RWPE2 (cell line): Measurements from ENCODE around the gene HELZ.
A peak's percentile ranks its signal among the peaks of the same experiment; 100 is the strongest.
"Not testable (repeated sequence)": the region's sequence is repeated elsewhere in the genome, so short reads cannot be mapped to it uniquely, and the experiment has no call there.

Experiments used
- ATAC-seq: fragments of 200-7000 bp; cut with Tn5 transposase; 3 replicates; pipeline ENCODE4 v1.9.1; 2021; ENCODE audit warnings: low read depth
- DNase-seq: peaks from one replicate; pipeline ENCODE4 v3.0.0-alpha.2; 2020; ENCODE audit warnings: low spot score
- H3K27ac ChIP-seq: fragments of 450-650 bp; 2 replicates; pipeline ENCODE4 v1.5.1; 2017; ENCODE audit warnings: mild to moderate bottlenecking; ENCODE audit not compliant: poor library complexity, severe bottlenecking
- H3K27me3 ChIP-seq: fragments of 250-450 bp; sonication (Bioruptor Pico); 2 replicates; pipeline ENCODE4 v1.5.1; 2021; ENCODE audit warnings: mild to moderate bottlenecking, moderate library complexity; ENCODE audit not compliant: insufficient read depth, poor library complexity, severe bottlenecking
- H3K36me3 ChIP-seq: fragments of 250-450 bp; sonication (Bioruptor Pico); 2 replicates; pipeline ENCODE4 v1.5.1; 2020; ENCODE audit warnings: low read depth, mild to moderate bottlenecking, moderate library complexity
- H3K4me1 ChIP-seq: fragments of 250-450 bp; sonication (Bioruptor Pico); 2 replicates; pipeline ENCODE4 v1.5.1; 2021; ENCODE audit warnings: mild to moderate bottlenecking, moderate library complexity; ENCODE audit not compliant: insufficient read depth, poor library complexity, severe bottlenecking
- H3K4me3 ChIP-seq: fragments of 250-450 bp; sonication (Bioruptor Pico); 2 replicates; pipeline ENCODE4 v1.5.1; 2021; ENCODE audit warnings: mild to moderate bottlenecking, moderate library complexity; ENCODE audit not compliant: severe bottlenecking
- H3K9me3 ChIP-seq: fragments of 250-450 bp; sonication (Bioruptor Pico); 2 replicates; pipeline ENCODE4 v1.5.1; 2021; ENCODE audit warnings: mild to moderate bottlenecking, moderate library complexity; ENCODE audit not compliant: severe bottlenecking
- CTCF ChIP-seq: fragments of 450-650 bp; IDR thresholded peaks from one replicate; pipeline ENCODE4 v1.5.1; 2017; ENCODE audit warnings: mild to moderate bottlenecking, moderate library complexity; ENCODE audit not compliant: poor library complexity, severe bottlenecking

HELZ gene

GRCh38 chr17:67274466-67274865 lies 29.5 kb upstream of the HELZ start:
- Histone ChIP-seq H3K36me3 (no peaks in the 10 kb centered on the region), H3K27ac (no peak overlapping the region), H3K4me1 (no peaks in the 10 kb centered on the region), H3K4me3 (no peak overlapping the region), H3K27me3 (no peaks in the 10 kb centered on the region), H3K9me3 (no peaks in the 10 kb centered on the region)
- DNase-seq (no peak), ATAC-seq (no peak)
- TF ChIP-seq CTCF: no peak

- no peak overlapping the region for H3K4me3 ChIP-seq
- no peak for TF ChIP-seq CTCF
- no peak for DNase-seq
These were observed 28.9 kb upstream of the HELZ start for GRCh38 chr17:67273900-67274299.

GRCh38 chr17:67272312-67273047 lies 27.5 kb upstream of the HELZ start:
- DNase-seq (no peak), ATAC-seq (0 out of 3 replicates have a peak, but pooled peaks have one; percentile 38)
- no peak overlapping the region for H3K27ac ChIP-seq
- no peaks in the 10 kb centered on the region for H3K9me3 ChIP-seq
- H3K4me1 ChIP-seq: no peaks in the 10 kb centered on the region
- no peak overlapping the region for H3K4me3 ChIP-seq
- H3K36me3 ChIP-seq: no peaks in the 10 kb centered on the region
- TF ChIP-seq CTCF: peak; percentile 39
- H3K27me3 ChIP-seq: no peaks in the 10 kb centered on the region

More at GRCh38 chr17:67273900-67274299, 28.9 kb upstream of the HELZ start:
- no peak for ATAC-seq
- Histone ChIP-seq H3K27ac (no peak overlapping the region), H3K27me3 (no peaks in the 10 kb centered on the region), H3K36me3 (no peaks in the 10 kb centered on the region), H3K4me1 (no peaks in the 10 kb centered on the region), H3K9me3 (no peaks in the 10 kb centered on the region)

GRCh38 chr17:67271187-67271586 lies 26.2 kb upstream of the HELZ start:
- ATAC-seq, H3K27me3 ChIP-seq, H3K9me3 ChIP-seq, DNase-seq, H3K36me3 ChIP-seq, H3K4me3 ChIP-seq, H3K4me1 ChIP-seq, H3K27ac ChIP-seq: not testable (repeated sequence)

- no peaks in the 10 kb centered on the region for H3K4me1 ChIP-seq
- no peak overlapping the region for H3K4me3 ChIP-seq
- ATAC-seq: no peak
- DNase-seq: no peak
- no peaks in the 10 kb centered on the region for H3K9me3 ChIP-seq
- TF ChIP-seq CTCF: no peak
- H3K27me3 ChIP-seq: no peaks in the 10 kb centered on the region
- no peaks in the 10 kb centered on the region for H3K36me3 ChIP-seq
- no peak overlapping the region for H3K27ac ChIP-seq
These were observed 25.4 kb upstream of the HELZ start for GRCh38 chr17:67270416-67270815.
